Gastroesophageal sphincter (tissue), 3 donors: ENCODE results near the gene MT1X.
A peak's percentile ranks its signal among the peaks of the same experiment; 100 is the strongest.

ENCODE experiments used
- CTCF ChIP-seq, 4 experiments: fragments of 200-600 bp in 2 of 4; fragments of 450-650 bp in 2 of 4; sonication (generic) in 1 of 4; IDR thresholded peaks; one replicate each; pipeline ENCODE4 v1.5.1; 2017 to 2019; ENCODE audit warnings: antibody characterized with exemption in 4 of 4, mild to moderate bottlenecking in 2 of 4, moderate library complexity in 2 of 4
- EP300 ChIP-seq: sonication (generic); formaldehyde crosslinking; IDR thresholded peaks from one replicate; pipeline ENCODE4 v1.6.1; 2017; ENCODE audit warnings: antibody characterized with exemption, mild to moderate bottlenecking
- POLR2A ChIP-seq, 2 donors: fragments of 450-650 bp; IDR thresholded peaks; one replicate each; pipeline ENCODE4 v1.6.1; 2017; ENCODE audit warnings: antibody characterized with exemption in 2 of 2, mild to moderate bottlenecking in 2 of 2, moderate library complexity in 1 of 2

GRCh38 chr16:56637814-56638750, 44.2 kb upstream of the MT1X start, which contains the start of gene MT1A:
- peak; percentile 27 to 38 for TF ChIP-seq POLR2A (IDR thresholded peaks at IDR 0.05)
- TF ChIP-seq CTCF (IDR thresholded peaks at IDR 0.05) = no peak
- no peak for TF ChIP-seq EP300
